GM12873 (cell line): ENCODE data around the gene CCL27.

ENCODE experiments used
- CTCF ChIP-seq: IDR thresholded peaks from 2 replicates; pipeline ENCODE4 v1.5.1; 2012; ENCODE audit warnings: low read depth, mild to moderate bottlenecking, moderate library complexity, low read length, control low read depth; ENCODE audit not compliant: insufficient read depth; ENCODE audit errors: missing control alignments

Gene CCL27

GRCh38 chr9:34647084-34647403, 15.4 kb downstream of the CCL27 start:
- no peak for TF ChIP-seq CTCF

GRCh38 chr9:34646211-34647083, 16.0 kb downstream of the CCL27 start, which contains the start of gene GALT:
Gene GALT, plus strand, starts transcription at chr9:34646675. Its CDS starts 30 bp downstream, at chr9:34646705.
- TF ChIP-seq CTCF: peak; percentile 60

- no peak for TF ChIP-seq CTCF
Observed at GRCh38 chr9:34644766-34645314, 17.6 kb downstream of the CCL27 start.

GRCh38 chr9:34642679-34643078, 19.8 kb downstream of the CCL27 start:
- TF ChIP-seq CTCF: no peak

DNA sequence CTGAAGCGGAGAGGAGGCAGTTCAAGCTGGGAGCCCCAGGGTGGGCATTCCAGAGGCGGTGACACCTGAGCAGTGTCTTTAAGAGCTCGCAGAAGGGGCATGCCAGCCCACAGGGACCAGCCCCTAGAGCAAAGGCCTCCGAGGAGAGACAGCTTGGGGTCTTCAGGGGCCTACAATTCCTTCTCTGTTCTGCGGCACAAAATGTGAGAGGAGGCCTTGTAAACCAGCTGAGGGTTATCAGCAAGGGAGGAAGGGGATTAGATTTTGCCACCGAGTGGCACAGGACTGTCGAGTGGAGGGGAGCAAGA, 24.4 kb downstream of the CCL27 start:
- TF ChIP-seq CTCF: no peak

- TF ChIP-seq CTCF: no peak
Observed at GRCh38 chr9:34637356-34638137, 24.9 kb downstream of the CCL27 start, which contains the start of gene SIGMAR1. Gene SIGMAR1, minus strand, starts transcription at chr9:34637787. Its CDS starts 90 bp downstream, at chr9:34637697.

- no peak for TF ChIP-seq CTCF
Observed at GRCh38 chr9:34636791-34637355, 25.6 kb downstream of the CCL27 start.
